NT2/D1 (cell line): ENCODE results near the gene EXT2.

Experiments
- SUZ12 ChIP-seq: IDR thresholded peaks from 2 replicates; pipeline ENCODE4 v1.6.1; 2011; ENCODE audit not compliant: insufficient read length, insufficient read depth; ENCODE audit errors: extremely low read depth
- ZNF274 ChIP-seq: IDR thresholded peaks from 2 replicates; pipeline ENCODE4 v1.6.1; 2011; ENCODE audit warnings: mild to moderate bottlenecking, low read depth, low read length

DNA sequence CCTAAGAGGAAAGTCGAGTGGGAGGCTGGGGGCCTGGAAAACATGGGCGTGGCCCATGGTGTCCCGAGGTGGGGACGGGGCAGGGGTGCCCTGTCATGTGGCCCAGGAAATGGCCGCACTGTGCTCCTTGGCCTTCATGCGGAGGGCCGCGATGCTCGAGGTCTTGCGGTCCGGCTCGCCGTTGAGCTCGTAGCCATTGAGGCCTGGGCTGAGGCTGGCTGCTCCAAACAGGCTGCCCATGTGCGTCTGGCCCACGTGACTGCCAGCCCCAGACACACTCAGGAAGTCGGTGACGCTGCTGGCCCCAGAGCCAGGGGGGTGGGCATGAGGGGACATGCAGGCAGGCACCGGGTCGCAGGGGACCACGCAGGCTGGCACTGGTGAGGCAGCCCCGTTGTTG lies 169.3 kb downstream of the EXT2 start:
- TF ChIP-seq SUZ12: no peak
- TF ChIP-seq ZNF274: no peak
